ENCODE data around the gene PSMC6.

The PSMC6 gene

DNA sequence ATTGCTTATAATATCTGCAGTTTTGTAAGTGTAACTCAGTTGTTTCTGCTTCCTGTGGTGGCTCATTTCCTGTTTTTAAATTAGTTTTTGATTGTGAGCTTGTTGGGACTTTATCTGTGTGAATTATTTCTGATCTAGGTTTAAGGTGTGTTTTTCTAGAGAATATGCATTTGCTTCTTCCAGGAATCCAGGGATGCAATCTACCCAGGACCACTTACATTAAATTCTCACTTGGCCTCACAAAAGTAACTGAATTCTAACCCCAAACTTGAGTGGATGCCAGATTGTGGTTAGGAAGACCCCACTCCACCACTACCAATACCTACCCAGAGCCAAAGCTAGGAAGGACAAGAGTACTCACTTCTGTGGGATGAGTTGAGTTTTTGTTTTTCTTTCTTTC, 34.9 kb downstream of the PSMC6 start (continued):
- TF ChIP-seq, protein P1, sequence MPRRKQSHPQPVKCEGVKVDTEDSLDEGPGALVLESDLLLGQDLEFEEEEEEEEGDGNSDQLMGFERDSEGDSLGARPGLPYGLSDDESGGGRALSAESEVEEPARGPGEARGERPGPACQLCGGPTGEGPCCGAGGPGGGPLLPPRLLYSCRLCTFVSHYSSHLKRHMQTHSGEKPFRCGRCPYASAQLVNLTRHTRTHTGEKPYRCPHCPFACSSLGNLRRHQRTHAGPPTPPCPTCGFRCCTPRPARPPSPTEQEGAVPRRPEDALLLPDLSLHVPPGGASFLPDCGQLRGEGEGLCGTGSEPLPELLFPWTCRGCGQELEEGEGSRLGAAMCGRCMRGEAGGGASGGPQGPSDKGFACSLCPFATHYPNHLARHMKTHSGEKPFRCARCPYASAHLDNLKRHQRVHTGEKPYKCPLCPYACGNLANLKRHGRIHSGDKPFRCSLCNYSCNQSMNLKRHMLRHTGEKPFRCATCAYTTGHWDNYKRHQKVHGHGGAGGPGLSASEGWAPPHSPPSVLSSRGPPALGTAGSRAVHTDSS (tag by site-specific recombination; IDR thresholded peaks at IDR 0.05), result no peak
- TF ChIP-seq, protein P2, sequence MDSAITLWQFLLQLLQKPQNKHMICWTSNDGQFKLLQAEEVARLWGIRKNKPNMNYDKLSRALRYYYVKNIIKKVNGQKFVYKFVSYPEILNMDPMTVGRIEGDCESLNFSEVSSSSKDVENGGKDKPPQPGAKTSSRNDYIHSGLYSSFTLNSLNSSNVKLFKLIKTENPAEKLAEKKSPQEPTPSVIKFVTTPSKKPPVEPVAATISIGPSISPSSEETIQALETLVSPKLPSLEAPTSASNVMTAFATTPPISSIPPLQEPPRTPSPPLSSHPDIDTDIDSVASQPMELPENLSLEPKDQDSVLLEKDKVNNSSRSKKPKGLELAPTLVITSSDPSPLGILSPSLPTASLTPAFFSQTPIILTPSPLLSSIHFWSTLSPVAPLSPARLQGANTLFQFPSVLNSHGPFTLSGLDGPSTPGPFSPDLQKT (IDR thresholded peaks at IDR 0.05; ENCODE audit: borderline replicate concordance, low read depth, low read length), result no peak
- TF ChIP-seq, protein P3, sequence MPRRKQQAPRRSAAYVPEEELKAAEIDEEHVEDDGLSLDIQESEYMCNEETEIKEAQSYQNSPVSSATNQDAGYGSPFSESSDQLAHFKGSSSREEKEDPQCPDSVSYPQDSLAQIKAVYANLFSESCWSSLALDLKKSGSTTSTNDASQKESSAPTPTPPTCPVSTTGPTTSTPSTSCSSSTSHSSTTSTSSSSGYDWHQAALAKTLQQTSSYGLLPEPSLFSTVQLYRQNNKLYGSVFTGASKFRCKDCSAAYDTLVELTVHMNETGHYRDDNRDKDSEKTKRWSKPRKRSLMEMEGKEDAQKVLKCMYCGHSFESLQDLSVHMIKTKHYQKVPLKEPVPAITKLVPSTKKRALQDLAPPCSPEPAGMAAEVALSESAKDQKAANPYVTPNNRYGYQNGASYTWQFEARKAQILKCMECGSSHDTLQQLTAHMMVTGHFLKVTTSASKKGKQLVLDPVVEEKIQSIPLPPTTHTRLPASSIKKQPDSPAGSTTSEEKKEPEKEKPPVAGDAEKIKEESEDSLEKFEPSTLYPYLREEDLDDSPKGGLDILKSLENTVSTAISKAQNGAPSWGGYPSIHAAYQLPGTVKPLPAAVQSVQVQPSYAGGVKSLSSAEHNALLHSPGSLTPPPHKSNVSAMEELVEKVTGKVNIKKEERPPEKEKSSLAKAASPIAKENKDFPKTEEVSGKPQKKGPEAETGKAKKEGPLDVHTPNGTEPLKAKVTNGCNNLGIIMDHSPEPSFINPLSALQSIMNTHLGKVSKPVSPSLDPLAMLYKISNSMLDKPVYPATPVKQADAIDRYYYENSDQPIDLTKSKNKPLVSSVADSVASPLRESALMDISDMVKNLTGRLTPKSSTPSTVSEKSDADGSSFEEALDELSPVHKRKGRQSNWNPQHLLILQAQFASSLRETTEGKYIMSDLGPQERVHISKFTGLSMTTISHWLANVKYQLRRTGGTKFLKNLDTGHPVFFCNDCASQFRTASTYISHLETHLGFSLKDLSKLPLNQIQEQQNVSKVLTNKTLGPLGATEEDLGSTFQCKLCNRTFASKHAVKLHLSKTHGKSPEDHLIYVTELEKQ (tag by site-specific recombination; IDR thresholded peaks at IDR 0.05; ENCODE audit: borderline replicate concordance), result no peak
- TF ChIP-seq ZNF433 (tag by site-specific recombination; IDR thresholded peaks at IDR 0.05; ENCODE audit: low read depth) (no peak), ZNF654 (tag by site-specific recombination; IDR thresholded peaks at IDR 0.05; ENCODE audit: low read depth) (no peak)

DNA sequence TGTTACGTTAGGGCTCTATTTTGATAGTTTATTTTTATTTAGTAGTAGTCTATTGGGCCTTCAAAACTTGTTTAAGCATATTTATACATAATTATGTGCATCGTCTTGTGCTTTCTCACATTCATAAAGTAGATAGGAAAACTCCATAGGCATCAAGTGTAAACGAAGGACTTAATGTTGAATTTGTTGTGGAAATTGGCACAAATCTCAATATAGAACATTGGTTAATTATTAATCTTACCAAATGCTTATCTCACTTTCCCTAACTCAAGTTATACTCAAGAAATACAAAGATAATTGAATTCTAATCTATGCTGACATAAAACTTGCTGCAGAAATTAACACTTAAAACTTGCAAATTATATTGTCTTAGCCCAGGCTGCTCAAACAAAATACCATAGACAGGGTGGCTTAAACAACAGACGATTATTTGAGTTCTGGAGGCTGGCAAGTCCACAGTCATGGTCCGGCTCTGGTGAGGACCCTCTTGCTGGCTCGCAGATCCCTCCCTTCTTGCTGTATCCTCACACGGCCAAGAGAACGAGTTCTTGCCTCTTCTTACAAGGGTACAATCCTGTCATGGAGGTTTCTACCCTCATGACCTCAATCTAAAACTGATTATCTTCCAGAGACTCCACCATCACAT, 41.8 kb downstream of the PSMC6 start:
- no peak for TF ChIP-seq ZNF843 (tag by site-specific recombination; IDR thresholded peaks at IDR 0.05)
- TF ChIP-seq, protein P4, sequence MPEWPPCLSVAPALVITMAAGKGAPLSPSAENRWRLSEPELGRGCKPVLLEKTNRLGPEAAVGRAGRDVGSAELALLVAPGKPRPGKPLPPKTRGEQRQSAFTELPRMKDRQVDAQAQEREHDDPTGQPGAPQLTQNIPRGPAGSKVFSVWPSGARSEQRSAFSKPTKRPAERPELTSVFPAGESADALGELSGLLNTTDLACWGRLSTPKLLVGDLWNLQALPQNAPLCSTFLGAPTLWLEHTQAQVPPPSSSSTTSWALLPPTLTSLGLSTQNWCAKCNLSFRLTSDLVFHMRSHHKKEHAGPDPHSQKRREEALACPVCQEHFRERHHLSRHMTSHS (tag by site-specific recombination; IDR thresholded peaks at IDR 0.05), result no peak
- TF ChIP-seq ZNF223 (tag by site-specific recombination; IDR thresholded peaks at IDR 0.05), result no peak
- no peak for TF ChIP-seq TRIM28 (IDR thresholded peaks at IDR 0.05; ENCODE audit: borderline replicate concordance, low read length)
- TF ChIP-seq HOXD13 (CRISPR knock-in tag; IDR thresholded peaks at IDR 0.05; ENCODE audit: borderline replicate concordance), result no peak
- TF ChIP-seq, protein P5, sequence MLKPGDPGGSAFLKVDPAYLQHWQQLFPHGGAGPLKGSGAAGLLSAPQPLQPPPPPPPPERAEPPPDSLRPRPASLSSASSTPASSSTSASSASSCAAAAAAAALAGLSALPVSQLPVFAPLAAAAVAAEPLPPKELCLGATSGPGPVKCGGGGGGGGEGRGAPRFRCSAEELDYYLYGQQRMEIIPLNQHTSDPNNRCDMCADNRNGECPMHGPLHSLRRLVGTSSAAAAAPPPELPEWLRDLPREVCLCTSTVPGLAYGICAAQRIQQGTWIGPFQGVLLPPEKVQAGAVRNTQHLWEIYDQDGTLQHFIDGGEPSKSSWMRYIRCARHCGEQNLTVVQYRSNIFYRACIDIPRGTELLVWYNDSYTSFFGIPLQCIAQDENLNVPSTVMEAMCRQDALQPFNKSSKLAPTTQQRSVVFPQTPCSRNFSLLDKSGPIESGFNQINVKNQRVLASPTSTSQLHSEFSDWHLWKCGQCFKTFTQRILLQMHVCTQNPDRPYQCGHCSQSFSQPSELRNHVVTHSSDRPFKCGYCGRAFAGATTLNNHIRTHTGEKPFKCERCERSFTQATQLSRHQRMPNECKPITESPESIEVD (tag by site-specific recombination; IDR thresholded peaks at IDR 0.05), result no peak
- TF ChIP-seq YY1 (tag by site-specific recombination; IDR thresholded peaks at IDR 0.05), result no peak
- TF ChIP-seq ZNF621 (tag by site-specific recombination; IDR thresholded peaks at IDR 0.05), result no peak
- no peak for TF ChIP-seq ZNF585B (tag by site-specific recombination; IDR thresholded peaks at IDR 0.05)
- TF ChIP-seq ZBTB1 (tag by site-specific recombination; IDR thresholded peaks at IDR 0.05), result no peak
- TF ChIP-seq ZBTB48 (tag by site-specific recombination; IDR thresholded peaks at IDR 0.05), result no peak
- no peak for TF ChIP-seq ZNF76 (tag by site-specific recombination; IDR thresholded peaks at IDR 0.05; ENCODE audit: borderline replicate concordance, low read depth)
- no peak for TF ChIP-seq ZNF529 (tag by site-specific recombination; IDR thresholded peaks at IDR 0.05; ENCODE audit: insufficient replicate concordance)
- TF ChIP-seq ZIC2 (tag by site-specific recombination; IDR thresholded peaks at IDR 0.05), result no peak
- Histone ChIP-seq H3K9me3 (ENCODE audit: control insufficient read depth, insufficient read depth, low read depth, low read length) (no peaks in the 10 kb centered on the region), H3K27ac (ENCODE audit: extremely low read depth, low read depth, low read length) (no peak overlapping the region), H3K4me3 (ENCODE audit: low read depth, low read length) (no peak overlapping the region), H3K36me3 (ENCODE audit: control insufficient read depth in 2 of 2, insufficient read depth in 1 of 2, low read length in 2 of 2) (peaks cover 30 to 33% of the 10 kb centered on the region in 2 experiments), H3K4me1 (ENCODE audit: control insufficient read depth, insufficient read depth, low read length) (no peaks in the 10 kb centered on the region)
- CTCF ChIA-PET, result no interaction called here
- POLR2A ChIA-PET, result no interaction called here

Measured in HEK293 (cell line).